Kasumi-1 (cell line): ENCODE results near the gene IPO9.

ENCODE experiments used
- DNase-seq, 2 experiments: peaks; one replicate each; lab custom pipeline; 2025; lab: John Stamatoyannopoulos, UW

IPO9 gene

DNA sequence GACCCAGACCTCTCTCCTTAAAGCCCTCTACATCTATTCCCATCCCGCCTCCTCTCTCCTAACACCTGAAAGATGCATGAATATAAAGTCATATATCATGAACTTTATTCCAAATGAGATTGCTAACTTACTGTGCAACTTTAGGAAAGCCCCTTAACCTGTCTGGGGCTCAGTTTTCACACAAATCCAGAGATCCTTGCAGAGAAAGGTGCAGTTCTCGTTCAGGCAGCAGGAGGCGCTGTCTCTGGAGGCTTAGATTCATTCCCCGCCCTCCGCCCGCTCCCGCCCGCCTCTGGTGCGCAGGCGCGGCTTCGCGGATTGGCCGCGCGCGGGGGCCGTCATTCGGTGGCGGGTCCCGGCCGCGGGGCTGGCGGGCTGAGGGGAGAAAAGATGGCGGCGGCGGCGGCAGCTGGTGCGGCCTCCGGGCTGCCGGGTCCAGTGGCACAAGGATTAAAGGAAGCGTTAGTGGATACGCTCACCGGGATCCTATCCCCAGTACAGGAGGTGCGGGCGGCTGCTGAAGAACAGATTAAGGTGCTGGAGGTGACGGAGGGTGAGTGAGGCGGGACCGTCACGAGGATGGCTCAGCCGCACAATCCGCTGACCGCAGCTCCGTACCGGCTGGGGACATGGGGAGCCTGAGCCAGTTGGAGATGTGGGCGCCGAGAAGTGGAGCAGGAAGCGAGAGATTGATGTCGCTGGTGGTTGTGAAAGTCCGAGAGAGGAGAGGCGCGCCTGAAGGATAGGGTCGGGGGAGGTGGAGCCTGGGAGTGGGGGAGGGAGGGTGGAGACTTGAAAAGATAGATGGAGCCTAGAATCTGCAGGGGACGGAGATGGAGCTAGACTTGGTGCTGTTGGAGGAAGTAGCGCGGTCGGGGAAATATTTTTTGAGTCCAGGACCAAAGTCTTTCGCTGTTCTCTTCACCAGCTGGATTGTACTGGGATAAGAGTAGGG, at the start of gene IPO9:
TSS of gene IPO9 (plus strand) at position 338 of the 955 bp plus-strand sequence. CDS start at position 391, 53 bp downstream.
- DNase-seq = peak; percentile 84 to 85

GRCh38 chr1:201779351-201779880, 49.5 kb upstream of the IPO9 start:
- DNase-seq = no peak

- no peak for DNase-seq
Measured at GRCh38 chr1:201780952-201781351, 48.0 kb upstream of the IPO9 start.

- no peak for DNase-seq
Measured at GRCh38 chr1:201781437-201781836, 47.5 kb upstream of the IPO9 start.

- no peak for DNase-seq
Measured at GRCh38 chr1:201782353-201782752, 46.6 kb upstream of the IPO9 start.

DNA sequence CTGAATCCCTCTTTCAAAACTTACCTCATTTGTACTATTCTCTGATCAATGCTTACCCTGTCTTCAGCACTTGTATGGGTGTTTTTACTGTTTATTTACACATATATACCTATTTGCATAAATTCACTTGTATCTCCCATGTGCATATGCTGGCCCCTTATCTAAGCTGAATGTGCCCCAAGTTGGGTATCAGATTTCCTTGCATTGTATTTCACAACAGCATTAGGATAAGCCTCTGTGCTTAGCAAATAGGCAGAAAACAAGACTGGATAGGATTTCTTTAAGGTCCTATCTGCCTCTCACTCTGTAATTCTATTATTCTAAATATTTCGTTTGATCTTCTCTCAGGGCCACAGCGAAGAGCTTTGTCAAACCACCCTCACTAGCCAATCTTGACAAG, 45.9 kb upstream of the IPO9 start:
- DNase-seq = no peak

- DNase-seq = no peak
Measured at GRCh38 chr1:201783572-201783971, 45.4 kb upstream of the IPO9 start.

DNA sequence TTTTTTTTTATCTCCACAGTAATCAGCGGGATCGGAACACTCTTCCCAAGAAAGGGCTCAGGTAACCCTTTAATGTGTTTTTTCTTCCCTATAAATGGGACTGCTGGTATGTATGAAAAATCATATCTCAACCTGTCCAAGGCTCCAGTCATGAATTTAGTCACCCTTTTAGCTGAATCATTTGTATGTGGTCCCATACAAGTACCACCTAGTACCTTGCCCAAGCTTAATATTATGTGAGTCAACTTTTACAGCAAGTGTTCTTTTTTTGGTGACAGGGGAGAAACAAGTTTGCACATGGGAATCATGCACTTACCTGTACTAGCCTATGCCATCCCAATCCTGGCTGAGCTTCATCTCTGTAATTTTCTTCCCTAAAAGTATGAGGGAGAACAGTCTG, 43.7 kb upstream of the IPO9 start:
- DNase-seq = no peak

GRCh38 chr1:201786824-201787223, 42.1 kb upstream of the IPO9 start:
- DNase-seq = no peak

DNA sequence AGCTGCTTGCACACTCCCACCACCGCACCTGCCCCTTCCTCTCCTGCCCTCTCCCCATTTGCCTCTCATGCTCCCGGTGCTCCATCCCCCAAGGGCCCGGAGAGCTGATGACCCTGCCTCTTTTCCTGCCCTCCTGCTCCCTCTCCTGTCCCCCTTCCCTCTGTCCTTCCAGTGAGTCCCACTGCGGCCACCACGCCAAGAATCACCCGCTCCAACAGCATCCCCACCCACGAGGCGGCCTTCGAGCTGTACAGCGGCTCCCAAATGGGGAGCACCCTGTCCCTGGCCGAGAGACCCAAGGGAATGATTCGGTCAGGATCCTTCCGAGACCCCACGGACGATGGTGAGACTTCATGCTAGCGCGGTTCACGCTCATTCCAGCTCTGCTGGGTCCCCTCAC, 40.7 kb upstream of the IPO9 start:
- DNase-seq = no peak

DNA sequence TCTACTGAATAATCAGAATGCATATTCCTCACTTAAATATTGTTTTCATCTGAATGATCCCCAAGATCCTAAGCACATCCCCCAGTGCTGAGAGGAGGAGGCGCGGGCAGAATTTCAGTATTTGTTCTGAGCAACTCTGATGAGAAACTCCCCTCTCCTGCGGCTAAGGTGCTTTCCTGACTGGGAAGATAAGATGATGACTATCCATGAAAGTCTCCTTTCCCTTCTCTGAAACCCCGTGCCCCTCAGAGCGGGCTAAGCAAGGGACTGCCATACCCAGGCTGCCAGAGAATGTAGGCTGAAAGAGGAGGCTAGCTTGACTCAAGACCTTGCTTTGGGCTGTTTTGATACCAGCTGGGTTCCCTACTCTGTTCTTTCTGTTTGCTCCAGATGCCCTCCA, 39.7 kb upstream of the IPO9 start:
- DNase-seq = no peak

GRCh38 chr1:201790261-201790660, 38.7 kb upstream of the IPO9 start:
- no peak for DNase-seq

- no peak for DNase-seq
Measured at GRCh38 chr1:201791051-201791778, 37.7 kb upstream of the IPO9 start.

- DNase-seq = peak in 1 of 2 experiments; percentile 5
Measured at GRCh38 chr1:201791779-201792173, 37.2 kb upstream of the IPO9 start.

DNA sequence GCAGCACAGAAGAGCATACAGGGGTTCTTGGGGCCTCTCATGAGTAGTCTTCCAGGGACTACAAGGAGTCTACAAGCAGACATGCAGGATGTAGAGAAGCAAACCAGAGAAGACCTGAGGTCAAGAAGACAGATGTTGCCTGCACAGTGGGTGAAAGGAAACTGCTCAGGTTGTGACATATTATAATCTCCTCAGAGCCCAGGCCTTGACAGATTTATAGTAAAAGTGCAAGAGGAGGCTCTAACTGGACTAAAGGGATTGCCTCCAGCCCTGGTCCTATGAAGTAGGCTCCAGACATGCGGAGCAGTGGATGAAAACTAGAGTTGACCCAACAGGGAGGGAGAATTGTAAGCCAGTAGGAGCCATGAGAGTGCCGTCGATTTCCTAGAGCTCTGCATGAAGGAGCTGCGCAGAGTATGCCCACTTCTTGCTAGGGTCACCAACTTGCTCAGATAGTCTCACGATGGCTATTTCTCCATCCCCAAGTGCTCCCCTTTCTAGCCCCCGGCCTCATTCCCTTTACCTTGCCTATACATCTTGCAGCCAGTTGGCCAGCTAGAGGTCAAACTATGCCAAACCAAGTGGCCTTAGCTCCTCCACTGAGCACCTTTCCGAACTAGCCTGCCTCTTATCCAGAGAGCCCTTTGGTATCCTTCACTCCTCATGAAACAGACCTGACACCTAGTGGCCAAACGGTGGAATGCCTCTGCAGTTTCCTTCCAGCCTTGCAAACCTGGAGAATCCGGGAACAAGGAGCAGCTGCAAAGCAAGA, 36.2 kb upstream of the IPO9 start:
- peak; percentile 81 to 84 for DNase-seq

GRCh38 chr1:201793306-201793925, 35.5 kb upstream of the IPO9 start:
- DNase-seq = no peak

- DNase-seq = peak; percentile 17 to 60
Measured at GRCh38 chr1:201795066-201795465, 33.9 kb upstream of the IPO9 start.

DNA sequence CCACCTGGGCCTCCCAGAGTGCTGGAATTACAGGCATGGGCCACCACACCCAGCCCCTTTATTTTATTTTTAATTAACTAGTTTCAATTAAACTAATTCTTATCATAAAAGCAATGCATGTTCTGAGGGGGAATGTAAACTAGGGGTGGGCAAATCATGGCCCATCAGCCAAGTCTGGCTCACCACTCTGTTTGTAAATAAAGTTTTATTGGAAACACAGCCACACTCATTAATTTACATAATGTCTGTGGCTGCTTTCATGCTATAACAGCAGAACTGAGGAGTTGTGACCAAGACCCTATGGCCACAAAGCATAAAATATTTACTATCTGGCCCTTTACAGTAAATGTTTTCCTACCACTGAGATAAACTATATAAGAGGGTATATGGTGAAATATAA, 28.7 kb upstream of the IPO9 start:
- no peak for DNase-seq

DNA sequence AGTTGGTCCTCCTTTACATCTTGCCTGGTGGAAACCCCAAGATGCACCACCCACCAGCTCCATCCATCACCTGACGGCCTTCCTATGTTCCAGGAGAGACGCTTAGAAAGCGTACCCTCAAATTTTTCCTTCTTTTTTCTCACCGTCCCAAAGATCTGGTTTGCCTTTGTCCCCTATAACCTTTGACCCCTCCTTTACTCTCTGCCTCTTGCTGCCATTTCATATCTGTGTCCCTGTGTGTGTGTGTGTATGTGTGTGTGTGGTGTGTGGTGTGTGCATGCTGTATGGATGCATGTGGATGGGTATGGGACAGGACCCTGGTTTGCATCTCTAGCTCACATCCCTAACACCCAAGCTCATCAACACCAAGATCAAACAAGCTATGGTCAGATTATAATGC, 22.2 kb upstream of the IPO9 start:
- DNase-seq = no peak

DNA sequence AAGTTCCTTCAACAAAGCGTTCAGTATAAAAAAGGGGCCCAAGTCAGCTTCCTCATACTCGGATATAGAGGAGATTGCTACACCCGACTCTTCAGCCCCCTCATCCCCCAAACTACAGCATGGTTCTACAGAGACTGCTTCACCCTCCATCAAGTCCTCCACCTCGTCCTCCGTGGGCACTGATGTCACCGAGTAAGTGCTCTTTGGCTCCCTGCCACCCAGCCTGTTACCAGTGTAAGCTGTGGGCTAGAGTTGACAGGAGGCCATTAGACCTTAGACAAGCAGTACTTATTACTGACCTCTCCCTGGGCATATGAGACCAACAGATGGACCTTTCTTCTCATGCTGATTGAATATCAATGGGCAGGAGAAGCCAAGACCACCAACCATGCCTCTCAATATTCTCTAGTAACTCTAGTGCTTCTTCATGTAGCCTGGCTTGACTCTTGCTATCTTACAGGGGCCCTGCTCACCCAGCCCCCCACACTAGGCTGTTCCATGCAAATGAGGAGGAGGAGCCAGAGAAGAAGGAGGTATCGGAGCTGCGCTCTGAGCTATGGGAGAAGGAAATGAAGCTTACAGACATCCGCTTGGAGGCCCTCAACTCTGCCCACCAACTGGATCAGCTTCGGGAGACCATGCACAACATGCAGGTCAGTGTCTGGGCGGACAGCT, 20.9 kb upstream of the IPO9 start:
- no peak for DNase-seq

GRCh38 chr1:201808633-201808990, 20.3 kb upstream of the IPO9 start:
- DNase-seq = no peak
